HepG2 (cell line): ENCODE data around the gene ARHGAP22.

ENCODE experiments used
- ATAD3A ChIP-seq: sonication (generic); formaldehyde crosslinking; IDR thresholded peaks from 2 replicates; pipeline ENCODE4 v1.4.0; 2020; ENCODE audit warnings: missing genetic modification reagents
- ATF1 ChIP-seq: IDR thresholded peaks from 2 replicates; pipeline ENCODE4 v1.6.1; 2016; ENCODE audit warnings: mild to moderate bottlenecking, control low read depth
- EED ChIP-seq: sonication (generic); formaldehyde crosslinking; IDR thresholded peaks from 2 replicates; pipeline ENCODE4 v1.5.0; 2020; ENCODE audit warnings: mild to moderate bottlenecking, missing genetic modification reagents
- EP300 ChIP-seq, 3 experiments: sonication (generic) in 1 of 3; formaldehyde crosslinking in 1 of 3; IDR thresholded peaks; 2 replicates each; pipeline versions ENCODE4 v1.5.1 to v1.6.1; 2011 to 2020; ENCODE audit warnings: low read depth in 2 of 3, low read length in 2 of 3, borderline replicate concordance in 1 of 3, improper control_type of control experiment in 1 of 3, mild to moderate bottlenecking in 1 of 3, missing genetic modification reagents in 1 of 3, moderate library complexity in 1 of 3
- KLF13 ChIP-seq: sonication (generic); formaldehyde crosslinking; IDR thresholded peaks from 2 replicates; pipeline ENCODE4 v1.4.0; 2020; ENCODE audit warnings: mild to moderate bottlenecking, missing genetic modification reagents
- NR2F1 ChIP-seq, 2 experiments: fragments of 450-650 bp in 1 of 2; formaldehyde crosslinking in 1 of 2; IDR thresholded peaks; 2 replicates each; pipeline versions ENCODE4 v1.5.0 to v1.6.1; 2016 to 2020; ENCODE audit warnings: mild to moderate bottlenecking in 1 of 2, missing compliant biosample characterization in 1 of 2, missing genetic modification reagents in 1 of 2, moderate library complexity in 1 of 2
- PCBP2 ChIP-seq: fragments of 200-400 bp; formaldehyde crosslinking; optimal IDR thresholded peaks from 2 replicates; pipeline ENCODE3; 2018; ENCODE audit warnings: low read length, low read depth; ENCODE audit not compliant: poor library complexity, severe bottlenecking
- POLR2A ChIP-seq, 2 experiments: IDR thresholded peaks; 2 replicates each; pipeline ENCODE4 v1.6.1; 2011; ENCODE audit warnings: low read depth in 2 of 2, low read length in 2 of 2, mild to moderate bottlenecking in 1 of 2, moderate library complexity in 1 of 2; ENCODE audit not compliant: insufficient read depth in 1 of 2
- RFX5 ChIP-seq: IDR thresholded peaks from 2 replicates; pipeline ENCODE4 v1.6.1; 2011; ENCODE audit warnings: low read depth, low read length, improper control_type of control experiment
- TCF12 ChIP-seq, 2 experiments: fragments of 450-650 bp in 1 of 2; sonication (generic) in 1 of 2; formaldehyde crosslinking in 1 of 2; IDR thresholded peaks; 2 replicates each; pipeline versions ENCODE4 v1.6.1 to v1.8.0; 2017 to 2022; ENCODE audit warnings: antibody characterized with exemption in 1 of 2, mild to moderate bottlenecking in 1 of 2, missing genetic modification reagents in 1 of 2, moderate library complexity in 1 of 2
- ZNF879 ChIP-seq: sonication (generic); formaldehyde crosslinking; IDR thresholded peaks from 2 replicates; pipeline ENCODE4 v1.8.1; 2023; ENCODE audit warnings: missing genetic modification reagents
- TF ChIP-seq, protein P1 (sequence below): sonication (generic); formaldehyde crosslinking; IDR thresholded peaks from 2 replicates; pipeline ENCODE4 v1.5.0; 2020; ENCODE audit warnings: mild to moderate bottlenecking, missing genetic modification reagents, moderate library complexity
- TF ChIP-seq, protein P2 (sequence below): IDR thresholded peaks from 2 replicates; pipeline ENCODE4 v1.4.0; 2020; ENCODE audit warnings: mild to moderate bottlenecking, missing genetic modification reagents
- TF ChIP-seq, protein P3 (sequence below): sonication (generic); formaldehyde crosslinking; IDR thresholded peaks from 2 replicates; pipeline ENCODE4 v1.5.0; 2020; ENCODE audit warnings: mild to moderate bottlenecking, missing genetic modification reagents

DNA sequence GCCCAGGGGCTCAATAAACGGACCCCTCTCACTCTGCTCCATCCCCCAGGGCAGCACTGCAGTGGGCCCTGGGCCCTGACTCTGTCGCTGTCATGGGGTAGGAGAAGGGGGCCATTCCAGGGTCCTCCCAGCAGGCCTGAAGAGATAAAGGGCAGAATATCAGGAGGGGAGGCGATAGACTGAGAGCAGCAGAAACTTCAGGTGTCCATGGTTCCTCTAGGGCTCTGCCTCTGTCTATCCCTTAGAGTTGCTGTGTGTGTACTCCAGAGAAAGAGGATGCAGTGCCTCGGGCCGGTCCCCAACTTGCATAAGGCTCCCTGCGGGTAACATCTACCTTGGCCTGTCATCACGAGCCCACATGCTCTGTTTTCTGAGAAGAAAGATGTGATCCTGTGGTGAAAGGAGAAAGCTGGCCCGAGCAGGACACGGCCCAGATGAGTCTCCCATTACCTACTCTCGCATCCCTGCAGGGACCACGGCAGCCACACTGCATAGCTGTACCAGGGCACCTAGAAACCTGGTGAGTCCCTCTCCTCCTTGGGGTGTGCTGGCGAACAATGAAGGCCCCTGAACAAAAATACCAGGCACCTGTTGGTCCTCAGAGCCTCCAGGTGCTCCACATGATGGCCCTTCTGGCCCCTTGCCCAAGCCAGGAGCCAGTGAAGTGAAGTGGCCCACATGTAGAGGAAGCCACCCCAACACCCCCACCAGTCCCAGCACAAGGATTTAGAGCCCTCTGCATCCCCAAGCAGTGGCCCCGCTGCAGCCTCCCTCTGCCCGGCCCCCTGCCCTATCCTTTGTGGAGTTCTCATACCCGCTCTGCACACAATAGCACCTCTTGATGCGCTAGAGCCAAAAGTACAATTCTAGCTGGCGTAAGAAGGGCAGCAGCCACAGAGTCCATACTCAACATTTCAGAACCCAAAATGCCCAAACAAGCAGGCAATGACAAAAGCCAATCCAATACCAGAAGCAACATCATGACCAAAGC is 106.8 kb downstream of the ARHGAP22 start:
- no peak for TF ChIP-seq ATF1 (CRISPR knock-in tag)
- no peak for TF ChIP-seq ATAD3A (CRISPR knock-in tag)
- TF ChIP-seq NR2F1 (CRISPR knock-in tag; IDR thresholded peaks at IDR 0.05): no peak
- TF ChIP-seq, protein P1, sequence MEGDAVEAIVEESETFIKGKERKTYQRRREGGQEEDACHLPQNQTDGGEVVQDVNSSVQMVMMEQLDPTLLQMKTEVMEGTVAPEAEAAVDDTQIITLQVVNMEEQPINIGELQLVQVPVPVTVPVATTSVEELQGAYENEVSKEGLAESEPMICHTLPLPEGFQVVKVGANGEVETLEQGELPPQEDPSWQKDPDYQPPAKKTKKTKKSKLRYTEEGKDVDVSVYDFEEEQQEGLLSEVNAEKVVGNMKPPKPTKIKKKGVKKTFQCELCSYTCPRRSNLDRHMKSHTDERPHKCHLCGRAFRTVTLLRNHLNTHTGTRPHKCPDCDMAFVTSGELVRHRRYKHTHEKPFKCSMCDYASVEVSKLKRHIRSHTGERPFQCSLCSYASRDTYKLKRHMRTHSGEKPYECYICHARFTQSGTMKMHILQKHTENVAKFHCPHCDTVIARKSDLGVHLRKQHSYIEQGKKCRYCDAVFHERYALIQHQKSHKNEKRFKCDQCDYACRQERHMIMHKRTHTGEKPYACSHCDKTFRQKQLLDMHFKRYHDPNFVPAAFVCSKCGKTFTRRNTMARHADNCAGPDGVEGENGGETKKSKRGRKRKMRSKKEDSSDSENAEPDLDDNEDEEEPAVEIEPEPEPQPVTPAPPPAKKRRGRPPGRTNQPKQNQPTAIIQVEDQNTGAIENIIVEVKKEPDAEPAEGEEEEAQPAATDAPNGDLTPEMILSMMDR (CRISPR knock-in tag): no peak
- TF ChIP-seq, protein P2, sequence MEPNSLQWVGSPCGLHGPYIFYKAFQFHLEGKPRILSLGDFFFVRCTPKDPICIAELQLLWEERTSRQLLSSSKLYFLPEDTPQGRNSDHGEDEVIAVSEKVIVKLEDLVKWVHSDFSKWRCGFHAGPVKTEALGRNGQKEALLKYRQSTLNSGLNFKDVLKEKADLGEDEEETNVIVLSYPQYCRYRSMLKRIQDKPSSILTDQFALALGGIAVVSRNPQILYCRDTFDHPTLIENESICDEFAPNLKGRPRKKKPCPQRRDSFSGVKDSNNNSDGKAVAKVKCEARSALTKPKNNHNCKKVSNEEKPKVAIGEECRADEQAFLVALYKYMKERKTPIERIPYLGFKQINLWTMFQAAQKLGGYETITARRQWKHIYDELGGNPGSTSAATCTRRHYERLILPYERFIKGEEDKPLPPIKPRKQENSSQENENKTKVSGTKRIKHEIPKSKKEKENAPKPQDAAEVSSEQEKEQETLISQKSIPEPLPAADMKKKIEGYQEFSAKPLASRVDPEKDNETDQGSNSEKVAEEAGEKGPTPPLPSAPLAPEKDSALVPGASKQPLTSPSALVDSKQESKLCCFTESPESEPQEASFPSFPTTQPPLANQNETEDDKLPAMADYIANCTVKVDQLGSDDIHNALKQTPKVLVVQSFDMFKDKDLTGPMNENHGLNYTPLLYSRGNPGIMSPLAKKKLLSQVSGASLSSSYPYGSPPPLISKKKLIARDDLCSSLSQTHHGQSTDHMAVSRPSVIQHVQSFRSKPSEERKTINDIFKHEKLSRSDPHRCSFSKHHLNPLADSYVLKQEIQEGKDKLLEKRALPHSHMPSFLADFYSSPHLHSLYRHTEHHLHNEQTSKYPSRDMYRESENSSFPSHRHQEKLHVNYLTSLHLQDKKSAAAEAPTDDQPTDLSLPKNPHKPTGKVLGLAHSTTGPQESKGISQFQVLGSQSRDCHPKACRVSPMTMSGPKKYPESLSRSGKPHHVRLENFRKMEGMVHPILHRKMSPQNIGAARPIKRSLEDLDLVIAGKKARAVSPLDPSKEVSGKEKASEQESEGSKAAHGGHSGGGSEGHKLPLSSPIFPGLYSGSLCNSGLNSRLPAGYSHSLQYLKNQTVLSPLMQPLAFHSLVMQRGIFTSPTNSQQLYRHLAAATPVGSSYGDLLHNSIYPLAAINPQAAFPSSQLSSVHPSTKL (CRISPR knock-in tag): no peak
- TF ChIP-seq PCBP2: no peak
- TF ChIP-seq RFX5: no peak
- TF ChIP-seq EED: no peak
- TF ChIP-seq KLF13 (CRISPR knock-in tag): no peak
- TF ChIP-seq, protein P3, sequence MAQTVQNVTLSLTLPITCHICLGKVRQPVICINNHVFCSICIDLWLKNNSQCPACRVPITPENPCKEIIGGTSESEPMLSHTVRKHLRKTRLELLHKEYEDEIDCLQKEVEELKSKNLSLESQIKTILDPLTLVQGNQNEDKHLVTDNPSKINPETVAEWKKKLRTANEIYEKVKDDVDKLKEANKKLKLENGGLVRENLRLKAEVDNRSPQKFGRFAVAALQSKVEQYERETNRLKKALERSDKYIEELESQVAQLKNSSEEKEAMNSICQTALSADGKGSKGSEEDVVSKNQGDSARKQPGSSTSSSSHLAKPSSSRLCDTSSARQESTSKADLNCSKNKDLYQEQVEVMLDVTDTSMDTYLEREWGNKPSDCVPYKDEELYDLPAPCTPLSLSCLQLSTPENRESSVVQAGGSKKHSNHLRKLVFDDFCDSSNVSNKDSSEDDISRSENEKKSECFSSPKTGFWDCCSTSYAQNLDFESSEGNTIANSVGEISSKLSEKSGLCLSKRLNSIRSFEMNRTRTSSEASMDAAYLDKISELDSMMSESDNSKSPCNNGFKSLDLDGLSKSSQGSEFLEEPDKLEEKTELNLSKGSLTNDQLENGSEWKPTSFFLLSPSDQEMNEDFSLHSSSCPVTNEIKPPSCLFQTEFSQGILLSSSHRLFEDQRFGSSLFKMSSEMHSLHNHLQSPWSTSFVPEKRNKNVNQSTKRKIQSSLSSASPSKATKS (CRISPR knock-in tag): no peak
- no peak for TF ChIP-seq TCF12 (IDR thresholded peaks at IDR 0.05)
- no peak for TF ChIP-seq TCF12 (CRISPR knock-in tag; IDR thresholded peaks at IDR 0.05)
- no peak for TF ChIP-seq ZNF879 (CRISPR knock-in tag)
- TF ChIP-seq EP300 (IDR thresholded peaks at IDR 0.05; ENCODE audit: low read depth in 2 of 2, low read length in 2 of 2): no peak
- TF ChIP-seq EP300 (CRISPR knock-in tag; IDR thresholded peaks at IDR 0.05; ENCODE audit: borderline replicate concordance): no peak
- TF ChIP-seq POLR2A (IDR thresholded peaks at IDR 0.05; ENCODE audit: insufficient read depth in 1 of 2, low read depth in 2 of 2, low read length in 2 of 2): no peak
